ENCODE measurements around the gene RBM28. TPM values are rescaled to one million over a fixed set of nuclear protein-coding genes. Genes with fewer than 3 reads are reported as not detected.

The RBM28 gene
- total RNA-seq, 1 experiment from 2014 or later = 28.8 TPM

DNA sequence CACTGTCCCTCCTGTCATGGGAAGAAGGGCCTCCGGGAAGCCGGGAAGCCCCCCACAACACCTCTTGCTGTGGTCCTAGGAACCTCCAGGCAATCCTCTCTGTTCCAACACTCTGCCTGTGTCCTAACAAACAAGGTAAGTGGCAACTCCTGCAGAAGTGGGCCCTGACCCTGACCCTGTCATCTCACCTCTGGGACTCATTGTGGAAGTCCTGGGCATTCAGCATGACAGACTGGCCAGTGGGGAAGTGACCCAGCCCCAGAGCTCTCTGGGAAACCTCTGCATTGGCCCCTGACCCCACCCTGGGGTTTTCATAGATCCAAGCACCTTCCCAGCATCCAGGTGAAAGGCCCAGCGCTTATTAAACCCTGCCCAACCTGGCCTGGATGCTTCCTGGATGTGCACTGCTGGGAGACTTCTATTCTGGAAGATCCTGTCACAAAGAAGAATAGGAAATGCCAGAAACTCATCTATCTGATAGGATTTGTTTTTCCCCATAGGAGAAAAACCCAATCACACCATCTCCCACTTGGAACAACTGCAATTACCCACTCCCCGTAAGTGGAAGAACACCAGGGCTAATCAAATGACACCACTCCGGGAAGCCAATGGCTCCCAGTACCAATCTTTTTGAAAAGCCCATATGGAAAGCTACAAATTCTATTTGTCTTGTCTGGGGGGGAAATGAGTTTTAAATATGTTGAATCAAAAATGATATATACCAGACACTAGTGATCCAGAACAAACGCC, 78.4 kb downstream of the RBM28 start:
- H3K9me3 ChIP-seq (ENCODE audit: low read length) = no peaks in the 10 kb centered on the region
- no peaks in the 10 kb centered on the region for H3K4me1 ChIP-seq (ENCODE audit: low read length)
- no peak overlapping the region for H3K9ac ChIP-seq (ENCODE audit: low read length)
- H3K9me2 ChIP-seq (replicated peaks; ENCODE audit: insufficient read depth, low read length) = no peaks in the 10 kb centered on the region
- H2AFZ ChIP-seq (ENCODE audit: low read length) = no peak overlapping the region
- DNase-seq = no peak
- no peaks in the 10 kb centered on the region for H3K79me2 ChIP-seq (ENCODE audit: low read length)
- no peaks in the 10 kb centered on the region for H4K20me1 ChIP-seq (ENCODE audit: insufficient read depth, low read depth, low read length)
- H3K36me3 ChIP-seq (ENCODE audit: insufficient read depth, low read length) = no peaks in the 10 kb centered on the region
- H3K4me2 ChIP-seq (ENCODE audit: low read depth, low read length, poor library complexity, severe bottlenecking) = no peak overlapping the region
- H3K4me3 ChIP-seq (ENCODE audit: low read length) = no peak overlapping the region
- no peaks in the 10 kb centered on the region for H3K27me3 ChIP-seq (ENCODE audit: low read length)
- H3K27ac ChIP-seq (ENCODE audit: low read length) = no peak overlapping the region

DNA sequence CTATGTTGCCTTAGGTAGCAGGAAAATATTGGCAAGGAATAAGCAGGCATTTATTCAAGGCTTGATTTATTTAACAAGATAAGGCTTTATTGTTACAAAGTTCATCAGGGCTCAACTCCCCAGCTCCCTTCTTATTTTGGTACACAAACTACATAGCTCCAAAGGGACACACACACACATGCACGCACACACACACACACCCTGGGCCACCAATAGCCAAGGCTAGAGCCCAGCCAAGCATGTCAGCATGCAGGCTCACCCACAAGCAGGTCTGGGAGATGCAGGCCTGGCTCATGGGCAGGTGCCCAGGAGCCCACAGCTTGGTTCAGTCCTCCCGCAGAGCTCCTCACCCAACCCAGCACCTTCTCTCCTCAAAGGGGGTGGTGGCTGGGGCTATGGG, 79.2 kb downstream of the RBM28 start:
- Histone ChIP-seq H3K4me1 (ENCODE audit: low read length) (no peaks in the 10 kb centered on the region), H3K79me2 (ENCODE audit: low read length) (no peaks in the 10 kb centered on the region), H3K9ac (ENCODE audit: low read length) (no peak overlapping the region), H3K27me3 (ENCODE audit: low read length) (no peaks in the 10 kb centered on the region), H3K4me3 (ENCODE audit: low read length) (no peak overlapping the region), H4K20me1 (ENCODE audit: insufficient read depth, low read depth, low read length) (no peaks in the 10 kb centered on the region), H3K9me3 (ENCODE audit: low read length) (no peaks in the 10 kb centered on the region), H3K27ac (ENCODE audit: low read length) (no peak overlapping the region), H2AFZ (ENCODE audit: low read length) (no peak overlapping the region), H3K9me2 (replicated peaks; ENCODE audit: insufficient read depth, low read length) (no peaks in the 10 kb centered on the region), H3K36me3 (ENCODE audit: insufficient read depth, low read length) (no peaks in the 10 kb centered on the region), H3K4me2 (ENCODE audit: low read depth, low read length, poor library complexity, severe bottlenecking) (no peak overlapping the region)
- no peak for DNase-seq

DNA sequence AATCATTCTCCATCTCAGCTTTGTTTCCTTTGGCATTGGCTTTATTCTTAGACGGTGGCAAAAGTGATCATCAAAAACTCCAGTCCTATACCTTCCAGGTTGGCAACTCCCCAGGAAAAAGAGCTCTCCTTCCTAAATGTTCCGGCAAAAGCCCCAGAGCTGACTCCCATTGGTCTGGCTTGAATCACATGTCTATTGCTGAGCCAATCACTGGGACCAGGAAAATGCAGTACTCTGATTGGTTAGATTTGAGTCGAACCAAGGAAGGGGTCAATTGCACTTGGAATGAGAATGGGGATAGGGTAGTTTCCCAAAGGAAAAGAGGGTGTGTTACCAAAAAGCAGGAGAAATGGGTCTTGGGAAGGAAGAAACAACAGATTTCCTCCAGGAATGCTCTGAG, 80.3 kb downstream of the RBM28 start:
- no peak overlapping the region for H3K9ac ChIP-seq (ENCODE audit: low read length)
- H3K79me2 ChIP-seq (ENCODE audit: low read length) = no peaks in the 10 kb centered on the region
- H3K4me3 ChIP-seq (ENCODE audit: low read length) = no peak overlapping the region
- no peaks in the 10 kb centered on the region for H4K20me1 ChIP-seq (ENCODE audit: insufficient read depth, low read depth, low read length)
- H3K27ac ChIP-seq (ENCODE audit: low read length) = no peak overlapping the region
- no peaks in the 10 kb centered on the region for H3K9me2 ChIP-seq (replicated peaks; ENCODE audit: insufficient read depth, low read length)
- DNase-seq = no peak
- no peaks in the 10 kb centered on the region for H3K4me1 ChIP-seq (ENCODE audit: low read length)
- no peaks in the 10 kb centered on the region for H3K9me3 ChIP-seq (ENCODE audit: low read length)
- H3K27me3 ChIP-seq (ENCODE audit: low read length) = no peaks in the 10 kb centered on the region
- no peaks in the 10 kb centered on the region for H3K36me3 ChIP-seq (ENCODE audit: insufficient read depth, low read length)
- H2AFZ ChIP-seq (ENCODE audit: low read length) = no peak overlapping the region
- no peak overlapping the region for H3K4me2 ChIP-seq (ENCODE audit: low read depth, low read length, poor library complexity, severe bottlenecking)

- no peaks in the 10 kb centered on the region for H3K4me1 ChIP-seq (ENCODE audit: low read length)
- no peaks in the 10 kb centered on the region for H4K20me1 ChIP-seq (ENCODE audit: insufficient read depth, low read depth, low read length)
- no peaks in the 10 kb centered on the region for H3K9me2 ChIP-seq (replicated peaks; ENCODE audit: insufficient read depth, low read length)
- no peak overlapping the region for H3K4me3 ChIP-seq (ENCODE audit: low read length)
- no peaks in the 10 kb centered on the region for H3K36me3 ChIP-seq (ENCODE audit: insufficient read depth, low read length)
- no peak overlapping the region for H3K4me2 ChIP-seq (ENCODE audit: low read depth, low read length, poor library complexity, severe bottlenecking)
- H3K9me3 ChIP-seq (ENCODE audit: low read length) = no peaks in the 10 kb centered on the region
- H3K79me2 ChIP-seq (ENCODE audit: low read length) = no peaks in the 10 kb centered on the region
- no peak for DNase-seq
- H3K27me3 ChIP-seq (ENCODE audit: low read length) = no peaks in the 10 kb centered on the region
- no peak overlapping the region for H2AFZ ChIP-seq (ENCODE audit: low read length)
- no peak overlapping the region for H3K27ac ChIP-seq (ENCODE audit: low read length)
- H3K9ac ChIP-seq (ENCODE audit: low read length) = no peak overlapping the region
Measured at GRCh38 chr7:128262273-128263028, 81.3 kb downstream of the RBM28 start.

DNA sequence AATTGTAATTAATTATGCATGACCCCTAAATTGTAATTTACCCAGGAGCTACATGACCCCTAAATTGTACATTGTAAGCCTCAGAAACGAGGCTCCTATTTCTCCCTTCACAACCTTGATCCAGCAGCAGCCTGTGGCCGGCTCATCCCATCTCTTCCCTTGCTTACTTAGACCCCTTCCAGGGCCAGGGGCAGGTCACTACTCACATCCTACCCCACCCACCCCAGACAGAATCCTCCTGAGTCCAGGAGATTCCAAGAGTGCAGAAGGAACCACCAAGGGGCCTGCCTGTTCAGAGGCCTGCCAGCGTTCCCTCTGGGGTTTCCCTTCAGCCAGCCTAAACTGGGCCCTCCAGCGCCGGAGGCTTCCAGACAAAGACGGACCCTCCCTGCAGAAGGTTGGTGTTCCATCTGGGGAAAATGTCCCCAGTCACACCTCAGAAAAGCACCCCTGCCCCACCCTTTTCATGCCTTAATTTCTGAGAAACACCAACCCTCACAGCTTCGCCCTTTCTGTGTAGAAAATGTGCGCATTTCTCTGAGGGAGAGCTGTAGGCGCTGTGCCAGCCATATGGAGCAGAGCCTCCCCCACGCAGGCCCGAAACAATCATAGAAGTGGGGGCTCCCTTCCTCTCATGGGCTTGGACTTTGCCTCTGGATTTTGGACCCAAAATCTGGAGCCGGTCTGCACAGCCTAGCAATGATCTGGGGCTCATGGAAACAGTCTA, 83.5 kb downstream of the RBM28 start:
- Histone ChIP-seq H3K27me3 (ENCODE audit: low read length) (no peaks in the 10 kb centered on the region), H3K4me3 (ENCODE audit: low read length) (no peak overlapping the region), H3K79me2 (ENCODE audit: low read length) (no peaks in the 10 kb centered on the region), H3K36me3 (ENCODE audit: insufficient read depth, low read length) (no peaks in the 10 kb centered on the region), H4K20me1 (ENCODE audit: insufficient read depth, low read depth, low read length) (no peaks in the 10 kb centered on the region), H3K4me1 (ENCODE audit: low read length) (no peaks in the 10 kb centered on the region), H3K9me2 (replicated peaks; ENCODE audit: insufficient read depth, low read length) (no peaks in the 10 kb centered on the region), H3K9ac (ENCODE audit: low read length) (no peak overlapping the region), H2AFZ (ENCODE audit: low read length) (no peak overlapping the region), H3K4me2 (ENCODE audit: low read depth, low read length, poor library complexity, severe bottlenecking) (no peak overlapping the region), H3K27ac (ENCODE audit: low read length) (no peak overlapping the region), H3K9me3 (ENCODE audit: low read length) (no peaks in the 10 kb centered on the region)
- DNase-seq = no peak

DNA sequence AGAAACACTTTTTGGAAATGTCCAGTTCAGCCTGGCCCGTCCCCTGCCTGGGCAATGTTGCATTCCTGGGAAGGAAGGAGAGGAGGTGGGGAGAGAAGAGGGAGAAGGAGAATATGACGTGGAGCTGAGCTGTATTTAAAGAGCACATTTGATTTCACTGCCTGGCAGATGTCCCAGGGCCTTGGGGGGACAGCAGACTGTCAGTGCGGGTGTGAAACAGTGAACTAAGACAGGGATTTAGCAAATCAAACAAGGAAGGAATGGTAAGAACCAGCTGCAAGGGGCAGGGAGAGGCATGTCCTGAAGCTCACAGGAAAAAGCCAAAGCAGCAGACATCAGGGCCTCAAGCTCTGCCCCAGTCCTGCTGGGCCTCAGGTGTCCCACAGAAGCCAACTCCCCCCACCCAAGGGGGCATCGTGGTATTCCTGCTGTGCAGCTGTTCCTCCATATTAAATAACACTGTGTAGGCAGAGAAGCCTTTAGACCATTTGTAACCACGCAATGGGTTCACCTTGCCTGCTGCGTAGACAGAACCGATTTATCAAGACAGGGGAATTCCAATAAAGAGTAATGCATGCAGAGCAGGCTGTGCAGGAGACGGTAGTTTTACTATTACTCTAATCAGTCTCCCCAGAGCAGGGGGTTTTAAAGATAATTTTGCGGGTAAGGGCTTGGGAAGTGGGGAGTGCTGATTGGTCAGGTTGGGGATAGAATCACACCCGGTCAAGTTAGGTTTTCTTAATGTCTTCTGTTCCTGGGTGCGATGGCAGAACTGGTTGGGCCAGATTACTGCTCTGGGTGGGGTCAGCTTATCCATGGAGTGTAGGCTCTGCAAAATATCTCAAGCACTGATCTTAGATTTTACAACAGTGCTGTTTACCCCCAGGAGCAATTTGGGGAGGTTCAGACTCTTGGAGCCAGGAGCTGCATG, 84.3 kb downstream of the RBM28 start:
- H3K4me1 ChIP-seq (ENCODE audit: low read length) = no peaks in the 10 kb centered on the region
- H2AFZ ChIP-seq (ENCODE audit: low read length) = no peak overlapping the region
- H3K27me3 ChIP-seq (ENCODE audit: low read length) = no peaks in the 10 kb centered on the region
- H3K79me2 ChIP-seq (ENCODE audit: low read length) = no peaks in the 10 kb centered on the region
- H3K4me3 ChIP-seq (ENCODE audit: low read length) = no peak overlapping the region
- no peaks in the 10 kb centered on the region for H3K9me2 ChIP-seq (replicated peaks; ENCODE audit: insufficient read depth, low read length)
- H3K9ac ChIP-seq (ENCODE audit: low read length) = no peak overlapping the region
- no peak overlapping the region for H3K4me2 ChIP-seq (ENCODE audit: low read depth, low read length, poor library complexity, severe bottlenecking)
- no peak overlapping the region for H3K27ac ChIP-seq (ENCODE audit: low read length)
- no peaks in the 10 kb centered on the region for H3K9me3 ChIP-seq (ENCODE audit: low read length)
- no peak for DNase-seq
- H4K20me1 ChIP-seq (ENCODE audit: insufficient read depth, low read depth, low read length) = no peaks in the 10 kb centered on the region
- no peaks in the 10 kb centered on the region for H3K36me3 ChIP-seq (ENCODE audit: insufficient read depth, low read length)

DNA sequence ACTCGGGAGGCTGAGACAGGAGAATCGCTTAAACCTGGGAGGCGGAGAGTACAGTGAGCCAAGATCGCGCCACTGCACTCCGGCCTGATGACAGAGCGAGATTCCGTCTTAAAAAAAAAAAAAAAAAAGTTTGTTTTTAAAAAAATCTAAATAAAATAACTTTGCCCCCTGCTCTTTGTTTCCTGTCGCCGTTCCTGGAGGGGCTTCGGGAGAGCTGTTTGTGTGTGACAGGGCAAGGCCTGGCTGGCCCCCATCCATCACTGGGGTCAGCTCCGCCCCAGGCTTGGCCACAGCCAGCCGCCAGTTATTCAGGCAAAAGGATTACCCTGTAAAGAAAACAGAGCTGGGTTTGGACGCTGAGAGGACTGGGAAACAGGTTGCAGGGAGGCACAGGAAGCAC, 86.2 kb downstream of the RBM28 start:
- no peaks in the 10 kb centered on the region for H3K9me3 ChIP-seq (ENCODE audit: low read length)
- no peaks in the 10 kb centered on the region for H3K4me1 ChIP-seq (ENCODE audit: low read length)
- no peaks in the 10 kb centered on the region for H3K9me2 ChIP-seq (replicated peaks; ENCODE audit: insufficient read depth, low read length)
- no peaks in the 10 kb centered on the region for H3K36me3 ChIP-seq (ENCODE audit: insufficient read depth, low read length)
- H3K9ac ChIP-seq (ENCODE audit: low read length) = no peak overlapping the region
- DNase-seq = no peak
- H3K27me3 ChIP-seq (ENCODE audit: low read length) = no peaks in the 10 kb centered on the region
- no peak overlapping the region for H3K4me2 ChIP-seq (ENCODE audit: low read depth, low read length, poor library complexity, severe bottlenecking)
- H3K79me2 ChIP-seq (ENCODE audit: low read length) = no peaks in the 10 kb centered on the region
- H3K27ac ChIP-seq (ENCODE audit: low read length) = no peak overlapping the region
- H2AFZ ChIP-seq (ENCODE audit: low read length) = no peak overlapping the region
- no peaks in the 10 kb centered on the region for H4K20me1 ChIP-seq (ENCODE audit: insufficient read depth, low read depth, low read length)
- no peak overlapping the region for H3K4me3 ChIP-seq (ENCODE audit: low read length)
